H1 (cell line): ENCODE measurements around the gene NEBL. TPM values are rescaled to one million over a fixed set of nuclear protein-coding genes. Genes with fewer than 3 reads are reported as not detected.

Experiments
- CTCF ChIA-PET: fragments of 300-600 bp; sonication (Branson Sonifier 250); formaldehyde crosslinking; loops from one replicate; lab custom pipeline; 2021; ENCODE audit not compliant: partially characterized antibody; lab: Charles Lee
- POLR2A ChIA-PET: fragments of 300-600 bp; sonication (Branson Sonifier 250); formaldehyde crosslinking; loops from one replicate; lab custom pipeline; 2021; ENCODE audit warnings: inconsistent platforms; ENCODE audit not compliant: partially characterized antibody; lab: Charles Lee
- DNase-seq, 2 experiments: peaks; one replicate each; pipeline versions ENCODE4 v3.0.0 to v3.0.0-alpha.2; 2010 to 2022; ENCODE audit warnings: low spot score in 2 of 2, low read depth in 1 of 2, mixed read lengths in 1 of 2
- FAIRE-seq: peaks from 2 replicates; lab custom pipeline; 2011; peaks lifted over from hg19 to GRCh38; lab: Jason Lieb, UNC
- H2AFZ ChIP-seq: 2 replicates; pipeline ENCODE4 v1.8.1; 2012; ENCODE audit warnings: low read length, inconsistent platforms
- H2AK5ac ChIP-seq: 2 replicates; pipeline ENCODE4 v1.6.1; 2013; ENCODE audit warnings: low read depth, low read length
- H2BK120ac ChIP-seq: replicated peaks from 2 replicates; pipeline ENCODE3; 2013; ENCODE audit warnings: low read depth, low read length, inconsistent platforms
- H2BK12ac ChIP-seq: 2 replicates; pipeline ENCODE4 v1.6.1; 2013; ENCODE audit warnings: low read depth, low read length
- H2BK15ac ChIP-seq: 2 replicates; pipeline ENCODE4 v1.6.1; 2013; ENCODE audit warnings: low read length
- H2BK20ac ChIP-seq: 2 replicates; pipeline ENCODE4 v1.6.1; 2013; ENCODE audit warnings: low read length
- H2BK5ac ChIP-seq: 2 replicates; pipeline ENCODE4 v1.6.1; 2013; ENCODE audit warnings: low read depth, low read length
- H3K14ac ChIP-seq: 2 replicates; pipeline ENCODE4 v1.6.1; 2013; ENCODE audit warnings: inconsistent platforms; ENCODE audit not compliant: insufficient read length
- H3K18ac ChIP-seq: 2 replicates; pipeline ENCODE4 v1.6.1; 2013; ENCODE audit warnings: low read length; ENCODE audit errors: extremely low read depth
- H3K23ac ChIP-seq: 2 replicates; pipeline ENCODE4 v1.6.1; 2013; ENCODE audit warnings: inconsistent platforms; ENCODE audit not compliant: insufficient read length
- H3K23me2 ChIP-seq: 2 replicates; pipeline ENCODE4 v1.6.1; 2013; ENCODE audit warnings: low read depth, low read length
- H3K27ac ChIP-seq: 2 replicates; pipeline ENCODE4 v1.6.1; 2011; ENCODE audit warnings: low read depth, low read length, inconsistent platforms
- H3K27me3 ChIP-seq, 4 experiments: replicated peaks in 1 of 4; 1 replicate in 1 of 4; 2 replicates in 3 of 4; pipeline versions ENCODE4 v1.6.1 to v1.8.1; 2011 to 2013; ENCODE audit warnings: low read length in 3 of 4, mild to moderate bottlenecking in 3 of 4, inconsistent platforms in 2 of 4, mixed read lengths in 2 of 4, moderate library complexity in 1 of 4; ENCODE audit not compliant: control insufficient read depth in 3 of 4, insufficient read depth in 3 of 4; ENCODE audit errors: extremely low read depth in 1 of 4
- H3K36me3 ChIP-seq, 4 experiments: 2 replicates each; pipeline versions ENCODE4 v1.6.1 to v1.8.1; 2011 to 2013; ENCODE audit warnings: mild to moderate bottlenecking in 4 of 4, low read length in 3 of 4, moderate library complexity in 2 of 4, control low read depth in 1 of 4, inconsistent platforms in 1 of 4; ENCODE audit not compliant: insufficient read depth in 4 of 4, control insufficient read depth in 2 of 4
- H3K4ac ChIP-seq: replicated peaks from 2 replicates; pipeline ENCODE3; 2013; ENCODE audit warnings: low read length, low read depth, mixed read lengths, inconsistent platforms; ENCODE audit not compliant: insufficient read length
- H3K4me1 ChIP-seq, 4 experiments: replicated peaks in 1 of 4; 1 replicate in 1 of 4; 2 replicates in 3 of 4; pipeline versions ENCODE4 v1.6.1 to v1.8.1; 2011 to 2013; ENCODE audit warnings: low read length in 3 of 4, inconsistent platforms in 2 of 4, mixed read lengths in 1 of 4; ENCODE audit not compliant: insufficient read depth in 4 of 4, control insufficient read depth in 3 of 4
- H3K4me2 ChIP-seq, 2 experiments: 2 replicates each; pipeline versions ENCODE4 v1.6.1 to v1.8.1; 2011 to 2013; ENCODE audit warnings: low read depth in 2 of 2, low read length in 2 of 2, control low read depth in 1 of 2, inconsistent platforms in 1 of 2, mild to moderate bottlenecking in 1 of 2; ENCODE audit not compliant: insufficient read depth in 1 of 2
- H3K4me3 ChIP-seq, 4 experiments: fragments of 200-600, 300-600 bp in 1 of 4; sonication (generic), shearing (Covaris generic), sonication (Bioruptor Twin) in 1 of 4; 2 replicates each; pipeline versions ENCODE4 v1.5.1 to v1.8.1; 2011 to 2016; ENCODE audit warnings: low read length in 4 of 4, low read depth in 3 of 4, control low read depth in 2 of 4, inconsistent platforms in 2 of 4, mild to moderate bottlenecking in 2 of 4, mixed read lengths in 1 of 4, moderate library complexity in 1 of 4; ENCODE audit not compliant: insufficient read depth in 2 of 4; ENCODE audit errors: extremely low read depth in 1 of 4
- H3K56ac ChIP-seq: replicated peaks from 2 replicates; pipeline ENCODE3; 2013; ENCODE audit warnings: low read depth, mild to moderate bottlenecking, mixed read lengths, low read length, inconsistent platforms; ENCODE audit not compliant: insufficient read length
- H3K79me1 ChIP-seq: 2 replicates; pipeline ENCODE4 v1.6.1; 2013; ENCODE audit warnings: low read depth, low read length, control low read depth
- H3K79me2 ChIP-seq, 2 experiments: 2 replicates each; pipeline versions ENCODE4 v1.6.1 to v1.8.1; 2012 to 2013; ENCODE audit warnings: low read length in 2 of 2, mild to moderate bottlenecking in 2 of 2, inconsistent platforms in 1 of 2; ENCODE audit not compliant: insufficient read depth in 2 of 2, control insufficient read depth in 1 of 2
- H3K9ac ChIP-seq, 4 experiments: replicated peaks in 1 of 4; 1 replicate in 1 of 4; 2 replicates in 3 of 4; pipeline versions ENCODE4 v1.6.1 to v1.8.1; 2011 to 2013; ENCODE audit warnings: low read depth in 3 of 4, low read length in 3 of 4, control low read depth in 2 of 4, mild to moderate bottlenecking in 2 of 4, moderate library complexity in 2 of 4, inconsistent platforms in 1 of 4; ENCODE audit errors: extremely low read depth in 1 of 4
- H3K9me3 ChIP-seq, 2 experiments: 2 replicates each; pipeline versions ENCODE4 v1.6.1 to v1.8.1; 2012 to 2013; ENCODE audit warnings: mild to moderate bottlenecking in 2 of 2, moderate library complexity in 2 of 2, control low read depth in 1 of 2, inconsistent platforms in 1 of 2, low read depth in 1 of 2, low read length in 1 of 2, mixed read lengths in 1 of 2; ENCODE audit not compliant: insufficient read depth in 2 of 2
- H4K20me1 ChIP-seq, 2 experiments: replicated peaks in 1 of 2; 2 replicates each; pipeline versions ENCODE3 to v1.8.1; 2011 to 2013; ENCODE audit warnings: inconsistent platforms in 2 of 2, low read length in 2 of 2, mild to moderate bottlenecking in 1 of 2; ENCODE audit not compliant: insufficient read depth in 2 of 2, control insufficient read depth in 1 of 2
- H4K5ac ChIP-seq: 2 replicates; pipeline ENCODE4 v1.6.1; 2013; ENCODE audit warnings: low read length, low read depth, mixed read lengths, inconsistent platforms; ENCODE audit not compliant: insufficient read length
- H4K8ac ChIP-seq: 2 replicates; pipeline ENCODE4 v1.8.0; 2013; ENCODE audit warnings: mild to moderate bottlenecking, moderate library complexity, low read length, inconsistent platforms; ENCODE audit not compliant: insufficient read depth; ENCODE audit errors: extremely low read depth
- H4K91ac ChIP-seq: replicated peaks from 2 replicates; pipeline ENCODE3; 2013; ENCODE audit warnings: low read length, mixed read lengths, inconsistent platforms; ENCODE audit not compliant: insufficient read length
- ASH2L ChIP-seq: fragments of 200-600, 300-600 bp; sonication (generic); IDR thresholded peaks from one replicate; pipeline ENCODE4 v1.7.1; 2017; ENCODE audit warnings: low read length
- CEBPB ChIP-seq: IDR thresholded peaks from 2 replicates; pipeline ENCODE4 v1.6.1; 2012; ENCODE audit warnings: low read depth, low read length
- CTCF ChIP-seq, 3 experiments: IDR thresholded peaks; 1 replicate in 2 of 3; 2 replicates in 1 of 3; pipeline versions ENCODE4 v1.5.1 to v1.6.1; 2011; ENCODE audit warnings: low read length in 3 of 3, mild to moderate bottlenecking in 3 of 3, inconsistent platforms in 2 of 3, low read depth in 1 of 3, moderate library complexity in 1 of 3; ENCODE audit not compliant: insufficient read depth in 1 of 3; ENCODE audit errors: control extremely low read depth in 1 of 3
- FOSL1 ChIP-seq: IDR thresholded peaks from 2 replicates; pipeline ENCODE4 v1.6.1; 2011; ENCODE audit warnings: mild to moderate bottlenecking, low read depth, low read length, moderate library complexity; ENCODE audit not compliant: insufficient read depth
- GABPA ChIP-seq: IDR thresholded peaks from 2 replicates; pipeline ENCODE4 v1.6.1; 2011; ENCODE audit warnings: mild to moderate bottlenecking, low read length, moderate library complexity, borderline replicate concordance; ENCODE audit not compliant: insufficient read depth
- HDAC2 ChIP-seq, 2 experiments: fragments of 300-600 bp in 1 of 2; sonication (generic) in 1 of 2; IDR thresholded peaks; 2 replicates each; pipeline ENCODE4 v1.6.1; 2011 to 2012; ENCODE audit warnings: low read depth in 2 of 2, low read length in 2 of 2, mild to moderate bottlenecking in 2 of 2, moderate library complexity in 2 of 2, borderline replicate concordance in 1 of 2, inconsistent platforms in 1 of 2
- KDM4A ChIP-seq: IDR thresholded peaks from one replicate; pipeline ENCODE4 v1.7.1; 2012; ENCODE audit warnings: low read depth, mild to moderate bottlenecking, moderate library complexity, low read length, inconsistent platforms; ENCODE audit not compliant: severe bottlenecking
- PHF8 ChIP-seq: fragments of 200-600 bp; sonication (generic); conservative IDR thresholded peaks from 2 replicates; pipeline ENCODE4 v1.7.1; 2012; ENCODE audit warnings: low read depth, mild to moderate bottlenecking, inconsistent platforms, low read length, moderate library complexity
- RAD21 ChIP-seq, 2 experiments: IDR thresholded peaks in 1 of 2; conservative IDR thresholded peaks in 1 of 2; 2 replicates each; pipeline ENCODE4 v1.6.1; 2011; ENCODE audit warnings: low read depth in 2 of 2, low read length in 2 of 2, improper control_type of control experiment in 1 of 2, inconsistent platforms in 1 of 2, mild to moderate bottlenecking in 1 of 2, moderate library complexity in 1 of 2
- TAF1 ChIP-seq: IDR thresholded peaks from 2 replicates; pipeline ENCODE4 v1.6.1; 2011; ENCODE audit warnings: mild to moderate bottlenecking, low read depth, low read length
- TBP ChIP-seq: IDR thresholded peaks from 2 replicates; pipeline ENCODE4 v1.6.1; 2011; ENCODE audit warnings: low read depth, low read length, improper control_type of control experiment
- WGBS, 2 experiments: shearing (Covaris generic) in 1 of 2; methylation state at CpG; one replicate each; pipeline versions ENCODE4 v1.1.6 to v1.1.7; 2013 to 2015; ENCODE audit warnings: low lambda C conversion rate in 2 of 2, mixed read lengths in 2 of 2, inconsistent platforms in 1 of 2, low coverage in 1 of 2, missing lambda C conversion rate in 1 of 2; ENCODE audit not compliant: insufficient replicate concordance in 2 of 2, insufficient coverage in 1 of 2, insufficient read length in 1 of 2; ENCODE audit errors: extremely low coverage in 1 of 2, missing lambda C conversion rate in 1 of 2; 5-methylcytosine and 5-hydroxymethylcytosine counted together
- polyA plus RNA-seq, 7 experiments: library from polyadenylated mRNA; depleted of rRNA in 3 of 7; stranded (reverse) in 5 of 7; unstranded in 2 of 7; fragments of >200 nt in 5 of 7; fragments of 200-250 nt in 2 of 7; gene quantifications; 1 replicate in 5 of 7; 2 replicates in 1 of 7; 4 replicates in 1 of 7; pipeline versions ENCODE4 v1.2.1 to v1.2.3, GENCODE V29; 2011 to 2013; ENCODE audit warnings: missing spikeins in 2 of 7, mixed read lengths in 2 of 7
- total RNA-seq: library from RNA; stranded (reverse); fragmentation: NEBNext Ultra II Directional; extraction: Animal tissue kit (Norgen Biotek cat#: 25700); gene quantifications from 2 replicates; pipeline ENCODE4 v1.2.1, GENCODE V29; 2021

NEBL gene
- total and polyA plus RNA-seq, 2 of the 8 experiments (the other 6 are each of a cell fraction or from before 2014, with no cell fraction given): 7.5 to 10.5 TPM

GRCh38 chr10:20760460-20760859 is 136.7 kb downstream of the NEBL start:
- ChIA-PET POLR2A (interaction anchor here (0.6 kb wide), 1 partner anchor 28 kb away, joined by 3 read pairs; no protein-coding TSS in a partner anchor), CTCF (interaction anchor here (0.6 kb wide), 1 partner anchor 267 kb away, joined by 3 read pairs; no protein-coding TSS in a partner anchor)
- no peak overlapping the region for H2BK12ac ChIP-seq
- H4K91ac ChIP-seq: no peak overlapping the region
- H3K9me3 ChIP-seq: no peaks in the 10 kb centered on the region
- WGBS, 2 experiments: 64% methylated on average over 2 of the region's 2 CpGs; no CpG with 5 or more reads in 1 of the 2 experiments
- H3K14ac ChIP-seq: no peak overlapping the region
- H2AK5ac ChIP-seq: no peak overlapping the region
- no peak overlapping the region for H2BK20ac ChIP-seq
- no peak overlapping the region for H2BK5ac ChIP-seq
- H2BK120ac ChIP-seq: no peak overlapping the region
- H3K23ac ChIP-seq: no peak overlapping the region
- no peak overlapping the region for H4K8ac ChIP-seq
- no peak overlapping the region for H3K4me3 ChIP-seq
- H3K4me2 ChIP-seq: no peak overlapping the region
- H3K18ac ChIP-seq: no peak overlapping the region
- no peak overlapping the region for H4K5ac ChIP-seq
- DNase-seq (no peak), FAIRE-seq (no peak)
- no peak overlapping the region for H3K56ac ChIP-seq
- H3K4ac ChIP-seq: no peak overlapping the region
- H3K27ac ChIP-seq: no peak overlapping the region
- H3K36me3 ChIP-seq: no peaks in the 10 kb centered on the region
- no peaks in the 10 kb centered on the region for H3K79me1 ChIP-seq
- H3K4me1 ChIP-seq: no peaks in the 10 kb centered on the region
- no peaks in the 10 kb centered on the region for H3K23me2 ChIP-seq
- no peak overlapping the region for H2BK15ac ChIP-seq
- H4K20me1 ChIP-seq: no peaks in the 10 kb centered on the region
- H3K79me2 ChIP-seq: no peaks in the 10 kb centered on the region
- no peaks in the 10 kb centered on the region for H3K27me3 ChIP-seq
- H2AFZ ChIP-seq: no peak overlapping the region
- H3K9ac ChIP-seq: no peak overlapping the region
- TF ChIP-seq ASH2L: no peak
- TF ChIP-seq RAD21 (IDR thresholded peaks at IDR 0.05 in 1 of 2, conservative IDR thresholded peaks at IDR 0.05 in 1 of 2; ENCODE audit: low read depth in 2 of 2, low read length in 2 of 2): no peak
- TF ChIP-seq FOSL1: no peak
- no peak for TF ChIP-seq KDM4A
- TF ChIP-seq TAF1: no peak
- no peak for TF ChIP-seq HDAC2 (IDR thresholded peaks at IDR 0.05; ENCODE audit: borderline replicate concordance in 1 of 2, low read depth in 2 of 2, low read length in 2 of 2)
- TF ChIP-seq CTCF (IDR thresholded peaks at IDR 0.05; ENCODE audit: control extremely low read depth in 1 of 3, insufficient read depth in 1 of 3, low read depth in 1 of 3, low read length in 3 of 3): no peak
- TF ChIP-seq GABPA: no peak
- no peak for TF ChIP-seq CEBPB
- TF ChIP-seq PHF8: no peak
- TF ChIP-seq TBP: no peak
